Measurements from ENCODE around the gene ATP5PD. TPM values are rescaled to one million over a fixed set of nuclear protein-coding genes. Genes with fewer than 3 reads are reported as not detected.

ATP5PD gene
- total and polyA plus RNA-seq, 9 donors, result 137 to 331 (median 157) TPM

- Histone ChIP-seq H3K27me3 (no peaks in the 10 kb centered on the region), H3K4me1 (ENCODE audit: insufficient read depth) (no peaks in the 10 kb centered on the region), H3K4me3 (no peak overlapping the region), H3K36me3 (no peaks in the 10 kb centered on the region), H3K9me3 (no peaks in the 10 kb centered on the region), H3K27ac (no peak overlapping the region)
- 91 to 94% (median 92%) methylated on average over 15 of the region's 15 CpGs for WGBS, 3 donors
- intact Hi-C loops (cut with DNase I), result no loop called here
- TF ChIP-seq POLR2A (IDR thresholded peaks at IDR 0.05), result no peak
- TF ChIP-seq, protein P1, sequence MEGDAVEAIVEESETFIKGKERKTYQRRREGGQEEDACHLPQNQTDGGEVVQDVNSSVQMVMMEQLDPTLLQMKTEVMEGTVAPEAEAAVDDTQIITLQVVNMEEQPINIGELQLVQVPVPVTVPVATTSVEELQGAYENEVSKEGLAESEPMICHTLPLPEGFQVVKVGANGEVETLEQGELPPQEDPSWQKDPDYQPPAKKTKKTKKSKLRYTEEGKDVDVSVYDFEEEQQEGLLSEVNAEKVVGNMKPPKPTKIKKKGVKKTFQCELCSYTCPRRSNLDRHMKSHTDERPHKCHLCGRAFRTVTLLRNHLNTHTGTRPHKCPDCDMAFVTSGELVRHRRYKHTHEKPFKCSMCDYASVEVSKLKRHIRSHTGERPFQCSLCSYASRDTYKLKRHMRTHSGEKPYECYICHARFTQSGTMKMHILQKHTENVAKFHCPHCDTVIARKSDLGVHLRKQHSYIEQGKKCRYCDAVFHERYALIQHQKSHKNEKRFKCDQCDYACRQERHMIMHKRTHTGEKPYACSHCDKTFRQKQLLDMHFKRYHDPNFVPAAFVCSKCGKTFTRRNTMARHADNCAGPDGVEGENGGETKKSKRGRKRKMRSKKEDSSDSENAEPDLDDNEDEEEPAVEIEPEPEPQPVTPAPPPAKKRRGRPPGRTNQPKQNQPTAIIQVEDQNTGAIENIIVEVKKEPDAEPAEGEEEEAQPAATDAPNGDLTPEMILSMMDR (IDR thresholded peaks at IDR 0.05), result no peak
- no peak for TF ChIP-seq EP300 (IDR thresholded peaks at IDR 0.05)
- no peak for DNase-seq
These were observed 44.6 kb downstream of the ATP5PD start for GRCh38 chr17:75001915-75002843.

GRCh38 chr17:74999523-74999922 lies 47.2 kb downstream of the ATP5PD start:
- Histone ChIP-seq H3K36me3 (no peaks in the 10 kb centered on the region), H3K27ac (no peak overlapping the region), H3K4me3 (no peak overlapping the region), H3K27me3 (no peaks in the 10 kb centered on the region), H3K9me3 (no peaks in the 10 kb centered on the region), H3K4me1 (ENCODE audit: insufficient read depth) (no peaks in the 10 kb centered on the region)
- TF ChIP-seq EP300 (IDR thresholded peaks at IDR 0.05) (no peak), POLR2A (IDR thresholded peaks at IDR 0.05) (no peak)
- TF ChIP-seq, protein P1 (IDR thresholded peaks at IDR 0.05), result no peak
- intact Hi-C loops (cut with DNase I), result no loop called here
- 88 to 92% (median 91%) methylated on average over 4 of the region's 4 CpGs for WGBS, 3 donors
- no peak for DNase-seq

GRCh38 chr17:74998783-74999182 lies 48.0 kb downstream of the ATP5PD start:
- Histone ChIP-seq H3K9me3 (no peaks in the 10 kb centered on the region), H3K4me3 (no peak overlapping the region), H3K27ac (no peak overlapping the region), H3K27me3 (no peaks in the 10 kb centered on the region), H3K36me3 (no peaks in the 10 kb centered on the region), H3K4me1 (ENCODE audit: insufficient read depth) (no peaks in the 10 kb centered on the region)
- intact Hi-C loops (cut with DNase I), result no loop called here
- 81 to 89% (median 81%) methylated on average over 6 of the region's 6 CpGs for WGBS, 3 donors
- no peak for DNase-seq
- TF ChIP-seq EP300 (IDR thresholded peaks at IDR 0.05) (no peak), POLR2A (IDR thresholded peaks at IDR 0.05) (no peak)
- TF ChIP-seq, protein P1 (IDR thresholded peaks at IDR 0.05), result no peak

DNA sequence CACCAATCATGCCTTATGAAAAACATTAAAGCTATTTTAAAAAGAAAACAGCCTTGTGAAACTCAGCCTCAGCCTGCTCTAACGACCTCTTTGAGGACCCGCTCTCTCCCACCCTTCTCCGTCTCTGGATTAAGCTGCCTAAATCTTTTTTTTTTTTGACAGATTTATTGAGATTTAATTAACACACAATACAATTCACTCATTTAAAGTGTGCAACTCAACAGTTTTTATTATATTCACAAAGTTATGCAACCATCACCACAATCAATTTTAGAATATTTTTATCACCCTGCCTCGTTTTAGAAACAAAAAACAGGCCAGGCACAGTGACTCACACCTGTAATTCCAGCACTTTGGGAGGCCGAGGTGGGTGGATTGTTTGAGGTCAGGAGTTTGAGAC lies 50.9 kb downstream of the ATP5PD start:
- no peaks in the 10 kb centered on the region for H3K27me3 ChIP-seq
- DNase-seq, result no peak
- no peaks in the 10 kb centered on the region for H3K4me1 ChIP-seq (ENCODE audit: insufficient read depth)
- 68 to 74% (median 74%) methylated on average over 5 of the region's 5 CpGs for WGBS, 3 donors
- no peak overlapping the region for H3K27ac ChIP-seq
- H3K9me3 ChIP-seq, result no peaks in the 10 kb centered on the region
- no peak overlapping the region for H3K4me3 ChIP-seq
- TF ChIP-seq POLR2A (IDR thresholded peaks at IDR 0.05), result no peak
- TF ChIP-seq, protein P1 (IDR thresholded peaks at IDR 0.05), result no peak
- TF ChIP-seq EP300 (IDR thresholded peaks at IDR 0.05), result no peak
- no peaks in the 10 kb centered on the region for H3K36me3 ChIP-seq
- intact Hi-C loops (cut with DNase I), result no loop called here

All from ovary (tissue), 9 donors.